ENCODE data around the gene PHLDA3. TPM values are rescaled to one million over a fixed set of nuclear protein-coding genes. Genes with fewer than 3 reads are reported as not detected.

The PHLDA3 gene
- total and polyA plus RNA-seq, 2 of the 13 experiments (the other 11 are each of a cell fraction or from before 2014, with no cell fraction given), result 16.7 to 33.6 TPM

DNA sequence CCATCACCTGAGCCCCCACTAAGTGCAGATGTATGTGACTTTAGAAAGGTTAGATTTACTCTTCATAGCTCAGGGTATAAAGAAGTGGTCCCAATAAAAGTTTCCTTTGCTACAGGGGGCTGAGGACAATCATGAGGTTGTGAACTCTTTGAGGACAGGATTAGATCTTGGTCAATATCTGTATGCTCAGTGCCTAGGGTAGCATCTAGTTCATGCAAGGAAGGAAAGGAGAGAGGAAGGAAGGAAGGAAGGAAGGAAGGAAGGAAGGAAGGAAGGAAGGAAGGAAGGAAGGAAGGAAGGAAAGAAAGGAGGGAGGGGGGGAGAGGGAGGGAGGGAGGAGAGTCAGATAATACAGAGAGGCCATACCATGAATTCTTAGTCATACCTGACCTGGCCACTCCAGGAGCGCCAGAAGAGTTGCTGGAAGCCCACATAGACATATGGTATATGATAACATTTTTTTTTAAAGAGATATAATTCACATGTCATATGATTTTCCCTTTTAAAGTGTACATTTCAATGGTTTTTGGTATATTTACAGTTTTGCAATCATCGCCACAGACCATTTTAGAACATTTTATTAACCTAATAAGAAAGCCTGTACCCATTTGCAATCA, 47.6 kb upstream of the PHLDA3 start:
- Histone ChIP-seq H3K4me2 (ENCODE audit: low read depth, low read length) (no peak overlapping the region), H3K9ac (ENCODE audit: insufficient read depth, low read depth, low read length) (no peak overlapping the region), H3K27ac (ENCODE audit: extremely low read length, insufficient read depth, low read length) (no peak overlapping the region), H3K27me3 (ENCODE audit: control insufficient read depth in 1 of 2, insufficient read depth in 2 of 2, low read length in 2 of 2) (peaks cover 1 to 14% of the 10 kb centered on the region in 2 experiments; a peak in 3 of 5 replicates), H3K36me3 (replicated peaks in 1 of 2; ENCODE audit: control insufficient read depth in 1 of 2, insufficient read depth in 2 of 2, low read length in 2 of 2) (no peaks in the 10 kb centered on the region), H3K79me2 (ENCODE audit: insufficient read depth, low read length) (no peaks in the 10 kb centered on the region), H2AFZ (ENCODE audit: low read length) (no peak overlapping the region), H4K20me1 (ENCODE audit: insufficient read depth, low read length) (no peaks in the 10 kb centered on the region), H3K4me3 (replicated peaks in 1 of 3; ENCODE audit: insufficient read depth in 1 of 3, low read depth in 2 of 3, low read length in 3 of 3) (no peak overlapping the region), H3K9me3 (ENCODE audit: low read length) (no peaks in the 10 kb centered on the region), H3K4me1 (ENCODE audit: insufficient read depth, low read length) (peaks cover 17% of the 10 kb centered on the region)
- POLR2A ChIA-PET, result no interaction called here
- in situ Hi-C loops (cut with HindIII; ENCODE audit: extremely low pct_ligation_motif_present, low pct_unique_long_range_greater_than_20kb), result no loop called here
- TF ChIP-seq DMAP1 (CRISPR knock-in tag; IDR thresholded peaks at IDR 0.05), result no peak
- peak; percentile 62 for TF ChIP-seq PCBP2 (optimal IDR thresholded peaks at IDR 0.05; ENCODE audit: low read depth, low read length, poor library complexity, severe bottlenecking)
- no peak for TF ChIP-seq ATM (IDR thresholded peaks at IDR 0.05; ENCODE audit: borderline replicate concordance)
- WGBS (ENCODE audit: low lambda C conversion rate), result 36% methylated on average over 2 of the region's 2 CpGs
- DNase-seq (ENCODE audit: low spot score) (no peak), FAIRE-seq (no peak), ATAC-seq (no peak)
- no TSS peak for BruUV-seq (replicated peaks)
- CTCF ChIA-PET (ENCODE audit: low intra/inter-chr PET ratio, low total read pairs), result interaction anchor here (8.4 kb wide), 1 partner anchor 35 kb away, joined by 226 read pairs; no protein-coding TSS in a partner anchor
- intact Hi-C loops (cut with micrococcal nuclease; ENCODE audit: unreplicated experiment), result no loop called here

DNA sequence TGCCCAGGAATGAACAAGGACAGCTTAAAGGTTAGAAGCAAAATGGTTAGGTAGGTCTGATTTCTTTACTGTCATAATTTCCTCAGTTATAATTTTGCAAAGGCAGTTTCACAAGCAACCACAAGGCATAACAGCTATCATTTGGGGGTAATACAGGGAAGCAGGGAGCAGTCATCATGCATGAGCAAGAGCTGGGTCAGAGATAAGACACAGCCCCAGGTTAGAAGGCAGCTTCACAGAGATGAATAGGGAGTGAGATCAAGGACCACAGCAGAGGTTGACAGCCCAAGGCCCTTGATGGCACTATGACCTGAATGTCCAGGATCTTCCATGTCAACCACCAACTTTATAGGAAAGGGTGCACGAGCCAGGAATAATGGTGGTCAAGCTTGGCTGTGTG, 46.9 kb upstream of the PHLDA3 start:
- FAIRE-seq, result no peak
- WGBS (ENCODE audit: low lambda C conversion rate), result 44% methylated on average over 1 of the region's 1 CpG
- POLR2A ChIA-PET, result no interaction called here
- no peak overlapping the region for H3K4me3 ChIP-seq (replicated peaks in 1 of 3; ENCODE audit: insufficient read depth in 1 of 3, low read depth in 2 of 3, low read length in 3 of 3)
- peaks cover 1 to 14% of the 10 kb centered on the region in 2 experiments; a peak in 3 of 5 replicates for H3K27me3 ChIP-seq (ENCODE audit: control insufficient read depth in 1 of 2, insufficient read depth in 2 of 2, low read length in 2 of 2)
- no peaks in the 10 kb centered on the region for H3K9me3 ChIP-seq (ENCODE audit: low read length)
- no peaks in the 10 kb centered on the region for H3K36me3 ChIP-seq (replicated peaks in 1 of 2; ENCODE audit: control insufficient read depth in 1 of 2, insufficient read depth in 2 of 2, low read length in 2 of 2)
- intact Hi-C loops (cut with micrococcal nuclease; ENCODE audit: unreplicated experiment) (no loop called here), in situ Hi-C loops (cut with HindIII; ENCODE audit: extremely low pct_ligation_motif_present, low pct_unique_long_range_greater_than_20kb) (no loop called here)
- H3K4me1 ChIP-seq (ENCODE audit: insufficient read depth, low read length), result peaks cover 17% of the 10 kb centered on the region
- H3K9ac ChIP-seq (ENCODE audit: insufficient read depth, low read depth, low read length), result no peak overlapping the region
- CTCF ChIA-PET (ENCODE audit: low intra/inter-chr PET ratio, low total read pairs), result interaction anchor here (8.4 kb wide), 1 partner anchor 34 kb away, joined by 226 read pairs; no protein-coding TSS in a partner anchor
- H2AFZ ChIP-seq (ENCODE audit: low read length), result no peak overlapping the region
- H3K27ac ChIP-seq (ENCODE audit: extremely low read length, insufficient read depth, low read length), result no peak overlapping the region
- ATAC-seq, result no peak
- no TSS peak for BruUV-seq (replicated peaks)
- no peak for TF ChIP-seq SOX6 (IDR thresholded peaks at IDR 0.05)
- no peak for TF ChIP-seq SOX6 (CRISPR knock-in tag; IDR thresholded peaks at IDR 0.05)
- TF ChIP-seq CC2D1A (CRISPR knock-in tag; IDR thresholded peaks at IDR 0.05), result no peak
- TF ChIP-seq ZFP36L2 (CRISPR knock-in tag; IDR thresholded peaks at IDR 0.05), result no peak
- TF ChIP-seq ZNF879 (CRISPR knock-in tag; IDR thresholded peaks at IDR 0.05), result no peak
- no peak for TF ChIP-seq ETV5 (CRISPR knock-in tag; IDR thresholded peaks at IDR 0.05; ENCODE audit: borderline replicate concordance)
- TF ChIP-seq TAF15 (IDR thresholded peaks at IDR 0.05; ENCODE audit: low read depth, low read length, poor library complexity, severe bottlenecking), result no peak
- no peak for TF ChIP-seq ZMYM2 (CRISPR knock-in tag; IDR thresholded peaks at IDR 0.05)
- TF ChIP-seq ZNF20 (CRISPR knock-in tag; IDR thresholded peaks at IDR 0.05), result no peak
- no peak for TF ChIP-seq MAZ (IDR thresholded peaks at IDR 0.05; ENCODE audit: borderline replicate concordance, low read depth, low read length)
- no peak for TF ChIP-seq MAZ (CRISPR knock-in tag; IDR thresholded peaks at IDR 0.05; ENCODE audit: low read depth)
- no peak for TF ChIP-seq YEATS2 (CRISPR knock-in tag; IDR thresholded peaks at IDR 0.05; ENCODE audit: borderline replicate concordance)
- TF ChIP-seq ZNF891 (CRISPR knock-in tag; IDR thresholded peaks at IDR 0.05), result no peak
- TF ChIP-seq, protein P1, sequence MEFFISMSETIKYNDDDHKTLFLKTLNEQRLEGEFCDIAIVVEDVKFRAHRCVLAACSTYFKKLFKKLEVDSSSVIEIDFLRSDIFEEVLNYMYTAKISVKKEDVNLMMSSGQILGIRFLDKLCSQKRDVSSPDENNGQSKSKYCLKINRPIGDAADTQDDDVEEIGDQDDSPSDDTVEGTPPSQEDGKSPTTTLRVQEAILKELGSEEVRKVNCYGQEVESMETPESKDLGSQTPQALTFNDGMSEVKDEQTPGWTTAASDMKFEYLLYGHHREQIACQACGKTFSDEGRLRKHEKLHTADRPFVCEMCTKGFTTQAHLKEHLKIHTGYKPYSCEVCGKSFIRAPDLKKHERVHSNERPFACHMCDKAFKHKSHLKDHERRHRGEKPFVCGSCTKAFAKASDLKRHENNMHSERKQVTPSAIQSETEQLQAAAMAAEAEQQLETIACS (CRISPR knock-in tag; IDR thresholded peaks at IDR 0.05), result no peak
- TF ChIP-seq HDAC1 (CRISPR knock-in tag; IDR thresholded peaks at IDR 0.05), result no peak
- no peak for TF ChIP-seq SYNCRIP (IDR thresholded peaks at IDR 0.05; ENCODE audit: insufficient read depth, low read depth, low read length)
- no peak for TF ChIP-seq CBFB (CRISPR knock-in tag; IDR thresholded peaks at IDR 0.05)
- DNase-seq (ENCODE audit: low spot score), result no peak
- no peaks in the 10 kb centered on the region for H3K79me2 ChIP-seq (ENCODE audit: insufficient read depth, low read length)
- H4K20me1 ChIP-seq (ENCODE audit: insufficient read depth, low read length), result no peaks in the 10 kb centered on the region
- no peak overlapping the region for H3K4me2 ChIP-seq (ENCODE audit: low read depth, low read length)
